SH-SY5Y (cell line): ENCODE measurements around the gene MIEF2.

Source experiments
- GATA2 ChIP-seq: IDR thresholded peaks from 2 replicates; pipeline ENCODE4 v1.6.1; 2011; ENCODE audit warnings: mild to moderate bottlenecking, low read depth, low read length
- GATA3 ChIP-seq: IDR thresholded peaks from 2 replicates; pipeline ENCODE4 v1.6.1; 2011; ENCODE audit warnings: low read depth, mild to moderate bottlenecking, low read length, moderate library complexity

MIEF2 gene

GRCh38 chr17:18258356-18259038 lies 2.0 kb upstream of the MIEF2 start, which contains the start of gene FLII:
TSS of gene FLII (minus strand) at chr17:18258738. CDS start at chr17:18258690, 48 bp downstream.
- TF ChIP-seq GATA2 (no peak), GATA3 (no peak)

GRCh38 chr17:18259621-18260331 lies 686 bp upstream of the MIEF2 start:
- TF ChIP-seq GATA2 (no peak), GATA3 (no peak)

GRCh38 chr17:18261146-18261515 lies 669 bp downstream of the MIEF2 start:
- TF ChIP-seq GATA2 (no peak), GATA3 (no peak)

- TF ChIP-seq GATA2 (no peak), GATA3 (no peak)
These were observed 1.2 kb downstream of the MIEF2 start for GRCh38 chr17:18261659-18262058.

- no peak for TF ChIP-seq GATA3
- no peak for TF ChIP-seq GATA2
These were observed 1.6 kb downstream of the MIEF2 start for GRCh38 chr17:18262111-18262510.

GRCh38 chr17:18262641-18263040 lies 2.2 kb downstream of the MIEF2 start:
- TF ChIP-seq GATA2 = no peak
- TF ChIP-seq GATA3 = no peak

GRCh38 chr17:18263885-18264682 lies 3.6 kb downstream of the MIEF2 start:
- TF ChIP-seq GATA3 (no peak), GATA2 (no peak)

GRCh38 chr17:18267366-18267765 lies 6.9 kb downstream of the MIEF2 start:
- TF ChIP-seq GATA3 (no peak), GATA2 (no peak)

- no peak for TF ChIP-seq GATA3
- TF ChIP-seq GATA2 = no peak
These were observed 7.7 kb downstream of the MIEF2 start for GRCh38 chr17:18267927-18268711.

GRCh38 chr17:18270046-18270931 lies 9.8 kb downstream of the MIEF2 start:
- TF ChIP-seq GATA2 (no peak), GATA3 (no peak)

GRCh38 chr17:18277076-18277475 lies 16.6 kb downstream of the MIEF2 start:
- no peak for TF ChIP-seq GATA2
- TF ChIP-seq GATA3 = no peak

- no peak for TF ChIP-seq GATA3
- no peak for TF ChIP-seq GATA2
These were observed 18.4 kb downstream of the MIEF2 start for GRCh38 chr17:18278867-18279266.

GRCh38 chr17:18280249-18280648 lies 19.8 kb downstream of the MIEF2 start:
- no peak for TF ChIP-seq GATA3
- TF ChIP-seq GATA2 = no peak
